Heart right ventricle (tissue), 16 donors: ENCODE data around the gene KBTBD4. TPM values are rescaled to one million over a fixed set of nuclear protein-coding genes. Genes with fewer than 3 reads are reported as not detected.

Source experiments
- ATAC-seq, 8 donors: fragments of 200-7000 bp; cut with Tn5 transposase; one replicate each; pipeline ENCODE4 v1.9.1; 2020; ENCODE audit warnings: mild to moderate bottlenecking in 8 of 8, moderate library complexity in 8 of 8, moderate number of reproducible peaks in 1 of 8
- DNase-seq, 2 donors: peaks; one replicate each; pipeline ENCODE4 v3.0.0-alpha.2; 2020
- H3K27ac ChIP-seq, 10 donors: fragments of 200-600 bp; sonication (generic) in 2 of 10; one replicate each; pipeline versions ENCODE4 v1.5.0 to v1.8.0; 2020 to 2022; ENCODE audit warnings: mild to moderate bottlenecking in 3 of 10
- H3K27me3 ChIP-seq, 7 donors: fragments of 200-600 bp; one replicate each; pipeline ENCODE4 v1.8.0; 2021 to 2022; ENCODE audit warnings: mild to moderate bottlenecking in 2 of 7
- H3K36me3 ChIP-seq, 9 donors: fragments of 200-600 bp; sonication (generic) in 1 of 9; one replicate each; pipeline versions ENCODE4 v1.5.0 to v1.8.0; 2020 to 2022; ENCODE audit warnings: mild to moderate bottlenecking in 2 of 9
- H3K4me1 ChIP-seq, 9 donors: fragments of 200-600 bp; sonication (generic) in 1 of 9; one replicate each; pipeline versions ENCODE4 v1.5.0 to v1.8.0; 2020 to 2022; ENCODE audit warnings: mild to moderate bottlenecking in 4 of 9
- H3K4me3 ChIP-seq, 10 donors: fragments of 200-600 bp; sonication (generic) in 2 of 10; one replicate each; pipeline versions ENCODE4 v1.5.0 to v1.8.0; 2020 to 2022; ENCODE audit warnings: mild to moderate bottlenecking in 7 of 10, moderate library complexity in 2 of 10
- H3K9me3 ChIP-seq, 11 donors: fragments of 200-600 bp in 10 of 11; sonication (generic) in 2 of 11; one replicate each; pipeline versions ENCODE4 v1.5.0 to v1.8.0; 2013 to 2022; ENCODE audit warnings: mild to moderate bottlenecking in 2 of 11, control low read depth in 1 of 11, moderate library complexity in 1 of 11
- CTCF ChIP-seq, 9 donors: fragments of 200-600 bp; sonication (generic) in 2 of 9; IDR thresholded peaks; one replicate each; pipeline versions ENCODE4 v1.5.0 to v1.8.0; 2021 to 2022; ENCODE audit warnings: antibody characterized with exemption in 9 of 9, mild to moderate bottlenecking in 5 of 9, moderate library complexity in 1 of 9
- WGBS, 2 donors: extraction: QIAGEN DNeasy Blood & Tissue Kit; methylation state at CpG; one replicate each; pipeline ENCODE4 v1.1.7; 2013; ENCODE audit warnings: inconsistent platforms in 1 of 2; 5-methylcytosine and 5-hydroxymethylcytosine counted together
- intact Hi-C, 10 donors: fragments of 100-400 bp; cut with DNase I; formaldehyde crosslinking; loops; one replicate each; pipeline versions ENCODE4 v1.11.1 to v1.14.2; 2022
- polyA plus RNA-seq, 2 donors: library from polyadenylated mRNA; stranded (reverse); fragments of 200-250 nt; gene quantifications; one replicate each; pipeline ENCODE4 v1.2.3, GENCODE V29; 2013
- total RNA-seq, 10 donors: library from RNA; stranded (reverse); fragmentation: NEBNext Ultra II Directional in 3 of 10; extraction: Animal tissue kit (Norgen Biotek cat#: 25700) in 3 of 10; gene quantifications; one replicate each; pipeline versions ENCODE4 v1.2.1 to v1.2.4, GENCODE V29; 2021 to 2023
- donor health status: Arrhythmogenic right ventricular cardiomyopathy.
- donor health status: ischemic (EF 13 %, LVEDD 7.1; RV severe dilation, severe dysfunction).
- donor health status: healthy with polysubstance abuse.
- donor health status: DM: no; HTN: yes; CAD: no.
- donor health status: DM: no; HTN: no; CAD: no.
- donor health status: ischemic (EF 25% LVEDD 6.9; RV normal size, moderate dysfunction).
- donor health status: ischemic (EF 25% LVEDD 5.7; RV mildly dilated, moderate dysfunction).
- donor health status: healthy.
- donor health status: DM: yes; HTN: yes; CAD: no.
- donor health status: Ischemic cardiomyopathy.
- donor health status: ischemic (EF 35%, LVEDD 5.7; RV mildly dilated, moderate dysfunction).
- donor health status: nonischemic (EF 11% LVEDD 7.7; RV severe dilation, severe dysfunction).
- donor health status: DM: yes; HTN: yes; CAD: no.
- donor health status: PGD.
- donor health status: ischemic (EF 29% LVEDD 5.4; RV normal size, mild dysfunction).
- donor health status: nonischemic (EF 23%, LVEDD 6.1; RV moderate dilation, normal function).

Gene KBTBD4
- total and polyA plus RNA-seq, 12 donors = 3.1 to 21.0 (median 16.0) TPM

GRCh38 chr11:47589118-47589517 is 10.3 kb upstream of the KBTBD4 start:
- TF ChIP-seq CTCF (IDR thresholded peaks at IDR 0.05) = no peak
- ATAC-seq = no peak
- intact Hi-C loops = loop anchor here in 1 of 10 donors (10.0 kb wide), 1 partner anchor 746 kb away; no protein-coding TSS in a partner anchor
- 82 to 86% methylated on average over 11 of the region's 11 CpGs for WGBS, 2 donors
- Histone ChIP-seq H3K9me3 (no peaks in the 10 kb centered on the region), H3K27ac (peak overlapping the region in 1 of 10 donors; percentile 16), H3K36me3 (peaks cover 0 to 14% (median 11%) of the 10 kb centered on the region in 9 donors), H3K4me3 (peak overlapping the region in 6 of 10 donors; percentile 21 to 51 (median 44)), H3K27me3 (peaks cover 0 to 52% (median 36%) of the 10 kb centered on the region in 7 donors), H3K4me1 (peaks cover 2 to 36% (median 16%) of the 10 kb centered on the region in 9 donors)
- DNase-seq = no peak

GRCh38 chr11:47587723-47588326 is 9.1 kb upstream of the KBTBD4 start:
- no peaks in the 10 kb centered on the region for H3K9me3 ChIP-seq
- peak overlapping the region in 1 of 10 donors; percentile 28 for H3K4me3 ChIP-seq
- intact Hi-C loops = loop anchor here in 1 of 10 donors (10.0 kb wide), 1 partner anchor 747 kb away; no protein-coding TSS in a partner anchor
- peaks cover 0 to 39% (median 23%) of the 10 kb centered on the region in 7 donors for H3K27me3 ChIP-seq
- H3K4me1 ChIP-seq = peaks cover 0 to 27% (median 10%) of the 10 kb centered on the region in 9 donors
- H3K27ac ChIP-seq = peak overlapping the region in 2 of 10 donors; percentile 9 to 56
- peak; percentile 37 to 48 for DNase-seq
- 81% methylated on average over 14 of the region's 14 CpGs for WGBS, 2 donors
- peaks cover 0 to 26% (median 21%) of the 10 kb centered on the region in 9 donors for H3K36me3 ChIP-seq
- peak; percentile 18 to 57 (median 48) for ATAC-seq
- TF ChIP-seq CTCF (IDR thresholded peaks at IDR 0.05) = no peak

GRCh38 chr11:47587039-47587716 is 8.4 kb upstream of the KBTBD4 start:
- no peak for TF ChIP-seq CTCF (IDR thresholded peaks at IDR 0.05)
- intact Hi-C loops = loop anchor here in 1 of 10 donors (10.0 kb wide), 1 partner anchor 748 kb away; no protein-coding TSS in a partner anchor
- Histone ChIP-seq H3K36me3 (peaks cover 0 to 33% (median 28%) of the 10 kb centered on the region in 9 donors), H3K27ac (peak overlapping the region in 4 of 10 donors; percentile 9 to 56 (median 38)), H3K9me3 (no peaks in the 10 kb centered on the region), H3K27me3 (peaks cover 0 to 33% (median 16%) of the 10 kb centered on the region in 7 donors), H3K4me3 (no peak overlapping the region), H3K4me1 (peaks cover 0 to 27% (median 10%) of the 10 kb centered on the region in 9 donors)
- no peak for DNase-seq
- no peak for ATAC-seq
- WGBS, 2 donors = 65 to 70% methylated on average over 6 of the region's 6 CpGs

GRCh38 chr11:47586098-47586855 is 7.5 kb upstream of the KBTBD4 start, which contains the start of gene FAM180B:
Gene FAM180B, plus strand, starts transcription at chr11:47586678. Its CDS starts 91 bp downstream, at chr11:47586769.
- H3K27me3 ChIP-seq = peaks cover 0 to 25% (median 14%) of the 10 kb centered on the region in 7 donors
- peaks cover 0 to 42% (median 37%) of the 10 kb centered on the region in 9 donors for H3K36me3 ChIP-seq
- H3K4me3 ChIP-seq = no peak within 1 kb of the TSS
- peak within 1 kb of the TSS in 6 of 10 donors; percentile 9 to 56 (median 40) for H3K27ac ChIP-seq
- no peaks in the 10 kb centered on the region for H3K9me3 ChIP-seq
- DNase-seq (no peak), ATAC-seq (peak in 6 of 8 donors; percentile 17 to 83 (median 50))
- no peak for TF ChIP-seq CTCF (IDR thresholded peaks at IDR 0.05)
- intact Hi-C loops = loop anchor here in 1 of 10 donors (10.0 kb wide), 1 partner anchor 749 kb away; no protein-coding TSS in a partner anchor
- H3K4me1 ChIP-seq = peaks cover 0 to 27% (median 10%) of the 10 kb centered on the region in 9 donors
- 64 to 65% methylated on average over 12 of the region's 12 CpGs for WGBS, 2 donors
